NCI-H1092 treated with DMSO at 0.1 percent for 48 hours (cell line): Measurements from ENCODE around the gene NPIPB13.
"Not testable (repeated sequence)": the region's sequence is repeated elsewhere in the genome, so short reads cannot be mapped to it uniquely, and the experiment has no call there.

Source experiments
- DNase-seq: peaks from one replicate; lab custom pipeline; 2025; lab: John Stamatoyannopoulos, UW

The NPIPB13 gene

DNA sequence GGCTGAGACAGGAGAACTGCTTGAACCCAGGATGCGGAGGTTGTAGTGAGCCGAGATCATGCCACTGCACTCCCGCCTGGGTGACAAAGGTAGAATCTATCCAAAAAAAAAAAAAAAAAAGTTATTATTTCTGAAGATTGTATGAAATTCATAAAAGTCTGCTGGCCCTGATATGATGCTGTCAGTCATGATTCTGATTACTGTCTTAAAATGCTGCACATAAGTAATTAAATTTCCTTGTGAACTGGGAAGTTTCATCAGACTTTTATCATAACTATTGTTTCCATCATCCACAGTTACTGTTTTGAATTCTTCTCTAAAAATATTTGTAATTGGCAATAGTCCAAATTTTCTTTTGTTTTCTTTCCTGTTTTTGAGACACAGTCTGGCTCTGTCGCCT lies at the start of gene NPIPB13:
TSS of gene NPIPB13 (minus strand) at position 101 of the 400 bp plus-strand sequence. CDS start 2,906 bp downstream, outside the sequence.
- not testable (repeated sequence) for DNase-seq

DNA sequence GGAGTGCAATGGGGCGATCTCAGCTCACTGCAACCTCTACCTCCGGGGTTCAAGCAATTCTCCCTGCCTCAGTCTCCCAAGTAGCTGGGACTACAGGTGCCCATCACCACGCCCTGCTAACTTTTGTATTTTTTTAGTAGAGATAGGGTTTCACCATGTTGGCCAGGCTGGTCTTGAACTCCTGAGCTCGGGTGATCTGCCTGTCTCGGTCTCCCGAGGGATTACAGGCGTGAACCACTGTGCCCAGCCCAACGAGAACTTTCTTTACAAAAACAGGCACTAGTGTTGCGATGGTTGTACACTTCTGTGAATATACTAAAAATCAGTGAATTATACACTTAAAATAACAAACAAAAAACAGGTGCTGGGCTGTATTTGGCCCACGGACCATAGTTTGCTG lies 34.1 kb upstream of the NPIPB13 start:
- DNase-seq = not testable (repeated sequence)

DNA sequence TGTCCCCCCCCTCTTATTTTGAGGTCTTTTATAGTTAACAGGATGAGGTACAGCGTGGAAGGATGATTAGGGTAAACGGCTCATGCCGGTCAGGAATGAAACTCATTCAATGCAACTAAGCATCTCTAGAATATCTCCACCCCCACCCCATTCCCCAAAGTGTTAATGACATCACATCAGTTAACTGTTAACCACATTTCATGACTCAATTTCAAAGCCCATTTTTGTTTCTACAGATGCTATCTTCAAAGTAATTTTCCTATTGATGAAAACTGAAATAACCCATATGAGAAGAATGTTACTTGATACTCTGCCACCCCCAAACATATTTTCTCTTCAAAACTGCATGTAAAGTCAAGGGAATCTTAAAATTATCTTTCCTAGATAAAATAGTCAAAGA lies 30.2 kb upstream of the NPIPB13 start:
- not testable (repeated sequence) for DNase-seq

DNA sequence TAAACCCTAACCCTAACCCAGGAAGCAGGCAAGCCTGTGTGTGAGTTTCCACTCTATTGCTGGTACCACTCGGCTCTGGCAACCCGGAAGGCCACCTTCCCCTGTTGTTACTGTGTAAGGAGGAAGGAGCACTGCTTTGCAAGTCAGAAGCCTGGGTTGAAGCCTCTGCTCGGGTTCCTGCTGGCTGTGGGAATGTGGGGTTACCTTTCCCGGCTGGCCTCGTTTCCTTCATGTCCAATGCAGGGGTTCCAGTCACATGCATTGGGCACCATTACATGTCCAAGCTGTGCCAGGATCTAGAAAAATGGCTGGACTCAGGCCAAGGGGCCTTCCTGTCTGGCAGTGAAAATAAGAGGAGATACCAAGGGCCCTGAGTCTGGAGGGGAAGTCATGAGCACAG lies 31.2 kb downstream of the NPIPB13 start:
- DNase-seq = not testable (repeated sequence)

DNA sequence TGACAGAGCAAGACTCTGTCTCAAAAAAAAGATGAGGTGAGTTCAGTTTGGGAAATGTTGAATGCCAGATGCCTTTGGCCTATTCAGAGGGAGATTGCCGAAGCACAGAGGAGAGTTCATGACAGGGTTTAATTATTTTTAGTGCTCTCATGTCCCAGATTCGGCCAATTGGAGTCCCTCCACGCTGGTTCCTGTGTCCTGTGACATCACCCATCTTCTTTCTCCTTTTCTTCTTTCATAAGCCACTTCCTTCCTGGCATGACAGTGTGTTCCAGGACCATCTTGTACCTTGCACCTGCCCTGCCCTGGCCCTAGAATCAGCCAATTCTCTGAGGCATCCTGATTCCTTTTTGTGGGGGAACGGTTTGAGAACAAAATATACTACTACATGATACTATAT lies 36.9 kb downstream of the NPIPB13 start:
- DNase-seq = not testable (repeated sequence)

DNA sequence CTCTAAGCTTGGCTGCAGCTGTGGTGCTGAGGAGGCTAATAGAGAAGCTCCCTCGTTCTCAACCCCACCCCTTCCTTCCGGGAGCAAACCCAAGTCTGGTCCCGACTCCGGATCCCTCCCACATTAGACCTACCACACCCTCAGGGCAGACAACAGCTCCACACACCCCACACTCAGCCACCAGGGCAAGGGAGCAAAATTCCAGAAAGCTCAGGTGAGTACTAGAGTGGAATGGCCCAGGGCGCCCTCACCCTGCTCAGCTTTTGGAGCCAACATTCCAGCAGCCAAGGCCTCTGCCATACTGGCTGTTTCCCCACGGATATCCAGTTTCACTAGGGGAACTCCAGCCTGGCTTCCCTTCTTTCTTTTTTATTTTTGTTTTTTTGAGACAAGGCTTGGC lies 39.2 kb downstream of the NPIPB13 start:
- DNase-seq = not testable (repeated sequence)

DNA sequence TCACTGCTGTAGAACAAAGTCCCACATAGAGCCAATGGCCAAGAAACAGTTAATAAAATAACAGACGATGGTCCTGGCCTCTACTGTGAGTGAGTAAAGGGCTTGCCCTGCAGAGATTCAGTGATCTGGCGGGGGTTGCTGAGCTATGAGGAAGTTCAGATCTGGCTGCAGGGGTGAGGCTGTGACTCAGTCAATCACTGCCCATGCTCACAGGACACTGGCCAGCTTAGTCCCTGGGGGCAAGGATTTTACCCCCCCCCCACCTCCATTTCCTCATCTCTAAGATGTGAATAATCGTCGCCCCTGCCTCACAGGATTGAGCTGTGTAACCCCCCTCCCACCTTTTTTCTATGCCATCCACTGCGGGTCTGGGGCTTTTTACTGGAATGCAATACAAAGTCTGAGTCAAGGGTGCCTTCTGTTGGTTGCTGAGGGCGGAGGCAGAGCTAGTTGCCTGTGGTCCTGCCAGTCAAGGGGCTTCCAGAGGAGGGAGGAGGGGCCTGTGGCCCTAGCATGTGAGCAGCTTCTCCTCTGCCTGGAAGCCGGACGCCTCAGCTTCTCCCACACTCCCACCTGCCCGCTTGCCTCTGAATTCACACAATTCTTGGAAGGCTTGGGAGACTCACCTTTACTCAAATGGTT lies 41.1 kb downstream of the NPIPB13 start:
- DNase-seq = not testable (repeated sequence)

DNA sequence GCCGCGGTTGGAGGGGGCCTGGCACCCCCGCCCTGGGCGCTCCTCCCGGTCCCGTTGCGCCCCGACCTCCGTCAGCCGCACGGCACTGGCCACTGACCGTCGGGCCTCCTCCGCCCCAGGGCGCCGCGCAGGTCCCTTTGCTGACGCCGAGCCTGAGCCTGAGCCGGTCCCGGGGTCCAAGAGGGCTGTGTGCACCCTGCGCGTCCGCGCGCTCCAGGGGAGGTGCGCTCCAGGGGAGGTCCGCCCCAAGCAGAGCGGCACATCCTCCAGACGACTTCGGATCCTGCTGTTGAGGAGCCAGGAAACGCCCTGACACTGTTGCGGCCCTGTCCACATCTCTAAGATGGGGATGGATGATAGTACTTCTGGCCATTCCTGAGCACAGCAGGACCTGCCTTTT lies 42.0 kb downstream of the NPIPB13 start:
- DNase-seq = not testable (repeated sequence)

DNA sequence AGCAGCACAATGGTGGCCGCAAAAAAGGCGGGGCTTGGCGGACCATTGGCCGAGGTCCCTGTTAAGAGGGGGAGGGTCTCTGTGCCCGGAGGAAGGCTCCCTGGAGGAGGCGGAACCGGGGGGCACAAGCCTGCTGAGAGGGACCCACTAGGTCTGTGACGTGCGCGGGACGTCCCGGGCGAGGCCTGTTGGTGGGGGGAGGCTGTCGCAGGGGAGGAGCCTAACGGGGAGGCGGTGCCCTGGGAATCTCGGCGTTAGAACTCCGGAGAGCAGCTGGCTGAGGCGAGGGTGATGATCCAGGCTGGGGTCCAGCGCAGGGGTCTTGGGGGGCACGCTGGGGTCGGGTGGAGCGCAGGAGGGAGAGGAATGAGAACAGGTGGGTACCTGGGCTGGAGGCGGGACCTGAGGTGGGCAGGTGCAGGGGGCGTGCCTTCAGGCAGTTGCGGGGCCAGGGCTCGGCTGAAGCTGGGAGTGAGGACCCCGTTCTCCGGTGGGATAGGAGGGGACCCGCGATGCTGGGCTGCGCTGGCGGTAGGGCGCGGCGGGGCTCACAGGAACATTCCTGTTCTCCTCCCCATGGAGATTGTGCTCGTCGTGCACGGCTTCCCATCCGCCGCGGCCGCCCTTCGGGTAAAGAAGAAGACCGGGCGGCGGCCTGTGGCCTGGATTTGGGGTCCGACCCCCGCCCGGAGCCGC lies 42.6 kb downstream of the NPIPB13 start:
- not testable (repeated sequence) for DNase-seq

DNA sequence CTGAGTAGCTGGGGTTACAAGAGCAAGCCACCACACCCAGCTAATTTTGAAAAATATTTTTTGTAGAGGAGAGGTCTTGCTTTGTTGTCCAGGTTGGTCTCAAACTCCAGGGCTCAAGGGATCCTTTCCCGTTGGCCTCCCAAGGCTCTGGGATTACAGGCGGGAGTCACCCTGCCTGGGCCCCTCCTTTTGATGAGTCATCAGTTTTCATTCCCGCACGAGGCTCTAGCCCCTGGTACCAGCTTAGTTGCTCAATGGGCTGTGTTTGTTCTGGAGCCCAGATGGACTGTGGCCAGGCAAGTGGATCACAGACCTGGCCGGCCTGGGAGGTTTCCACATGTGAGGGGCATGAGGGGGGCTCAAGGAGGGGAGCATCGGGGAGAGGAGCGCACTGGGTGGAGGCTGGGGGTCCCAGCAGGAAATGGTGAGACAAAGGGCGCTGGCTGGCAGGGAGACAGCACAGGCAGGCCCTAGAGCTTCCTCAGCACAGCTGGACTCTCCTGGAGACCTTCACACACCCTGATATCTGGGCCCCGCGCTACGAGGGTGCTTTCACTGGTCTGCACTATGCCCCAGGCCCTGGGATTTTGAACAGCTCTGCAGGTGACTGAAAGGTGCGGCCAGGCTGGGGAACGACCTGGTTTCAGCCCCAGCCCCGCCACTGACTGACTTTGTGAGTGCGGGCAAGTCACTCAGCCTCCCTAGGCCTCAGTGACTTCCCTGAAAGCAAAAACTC lies 48.5 kb downstream of the NPIPB13 start:
- DNase-seq = not testable (repeated sequence)

DNA sequence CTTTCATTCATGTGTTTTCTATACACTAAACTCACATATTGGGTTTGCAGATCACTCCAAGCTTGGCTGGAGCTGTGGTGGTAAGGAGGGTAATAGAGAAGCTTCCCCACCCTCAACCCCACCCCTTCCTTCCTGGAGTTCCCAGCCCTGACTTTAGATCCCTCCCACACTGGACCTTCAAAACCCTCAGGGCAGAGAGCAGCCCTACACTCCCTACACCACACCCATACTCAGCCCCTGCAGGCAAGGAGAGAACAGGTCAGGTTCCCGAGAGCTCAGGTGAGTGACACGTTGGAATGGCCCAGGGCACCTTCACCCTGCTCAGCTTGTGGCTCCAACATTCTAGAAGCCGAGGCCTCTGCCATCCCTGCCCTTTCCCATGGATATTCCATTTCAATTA lies 49.2 kb downstream of the NPIPB13 start, which contains the start of gene SULT1A3:
TSS of gene SULT1A3 (plus strand) at position 207 of the 400 bp plus-strand sequence. CDS start 1,474 bp downstream, outside the sequence.
- not testable (repeated sequence) for DNase-seq
